ENCODE results near the gene TFF2.

GRCh38 chr21:42298237-42298636 lies 52.6 kb downstream of the TFF2 start:
- no peak for TF ChIP-seq MEIS1 (CRISPR knock-in tag; IDR thresholded peaks at IDR 0.05; ENCODE audit: borderline replicate concordance)
- TF ChIP-seq, protein P1, sequence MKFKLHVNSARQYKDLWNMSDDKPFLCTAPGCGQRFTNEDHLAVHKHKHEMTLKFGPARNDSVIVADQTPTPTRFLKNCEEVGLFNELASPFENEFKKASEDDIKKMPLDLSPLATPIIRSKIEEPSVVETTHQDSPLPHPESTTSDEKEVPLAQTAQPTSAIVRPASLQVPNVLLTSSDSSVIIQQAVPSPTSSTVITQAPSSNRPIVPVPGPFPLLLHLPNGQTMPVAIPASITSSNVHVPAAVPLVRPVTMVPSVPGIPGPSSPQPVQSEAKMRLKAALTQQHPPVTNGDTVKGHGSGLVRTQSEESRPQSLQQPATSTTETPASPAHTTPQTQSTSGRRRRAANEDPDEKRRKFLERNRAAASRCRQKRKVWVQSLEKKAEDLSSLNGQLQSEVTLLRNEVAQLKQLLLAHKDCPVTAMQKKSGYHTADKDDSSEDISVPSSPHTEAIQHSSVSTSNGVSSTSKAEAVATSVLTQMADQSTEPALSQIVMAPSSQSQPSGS (tag by site-specific recombination; IDR thresholded peaks at IDR 0.05; ENCODE audit: low read depth), result no peak
- no peak for TF ChIP-seq ZNF146 (tag by site-specific recombination; IDR thresholded peaks at IDR 0.05)
- TF ChIP-seq YY1 (tag by site-specific recombination; IDR thresholded peaks at IDR 0.05), result no peak
- TF ChIP-seq ZBTB11 (tag by site-specific recombination; conservative IDR thresholded peaks at IDR 0.05; ENCODE audit: low read depth), result no peak

Measured in HEK293 (cell line).